A673 (cell line): ENCODE results near the gene LCORL. TPM values are rescaled to one million over a fixed set of nuclear protein-coding genes. Genes with fewer than 3 reads are reported as not detected.
"Not testable (repeated sequence)": the region's sequence is repeated elsewhere in the genome, so short reads cannot be mapped to it uniquely, and the experiment has no call there.

Experiments
- BruUV-seq: library from RNA; stranded (reverse); fragments of 400-500 nt; replicated peaks from 2 replicates; lab custom pipeline; 2021; lab: Mats Ljungman, UMichigan
- CTCF ChIA-PET: fragments of 300-600 bp; sonication (Branson Sonifier 250); formaldehyde crosslinking; loops from one replicate; lab custom pipeline; 2022; ENCODE audit warnings: antibody characterized with exemption; lab: Charles Lee
- POLR2A ChIA-PET: fragments of 300-600 bp; sonication (Branson Sonifier 250); formaldehyde crosslinking; loops from one replicate; lab custom pipeline; 2022; ENCODE audit warnings: antibody characterized with exemption; ENCODE audit not compliant: low non-redundant PET; lab: Charles Lee
- DNase-seq: peaks from one replicate; pipeline ENCODE4 v3.0.0-alpha.2; 2015; ENCODE audit warnings: low spot score
- H3K27ac ChIP-seq: fragments of 200-600 bp; sonication (generic); 2 replicates; pipeline ENCODE4 v1.5.1; 2016; ENCODE audit warnings: mixed run types, low read depth, mild to moderate bottlenecking, mixed read lengths, antibody characterized with exemption, low read length; ENCODE audit not compliant: poor library complexity, severe bottlenecking
- H3K27me3 ChIP-seq: fragments of 200-600 bp; sonication (generic); replicated peaks from 2 replicates; pipeline ENCODE4 v1.6.1; 2017; ENCODE audit warnings: mixed run types, low read depth, mild to moderate bottlenecking, mixed read lengths, antibody characterized with exemption, low read length; ENCODE audit not compliant: insufficient read depth, poor library complexity
- H3K36me3 ChIP-seq: fragments of 200-600 bp; sonication (generic); 2 replicates; pipeline ENCODE4 v1.6.1; 2016; ENCODE audit warnings: mixed run types, mild to moderate bottlenecking, mixed read lengths, antibody characterized with exemption, low read length; ENCODE audit not compliant: insufficient read depth, poor library complexity, severe bottlenecking
- H3K4me1 ChIP-seq: fragments of 200-600 bp; sonication (generic); 2 replicates; pipeline ENCODE4 v1.6.1; 2017; ENCODE audit warnings: mixed run types, mild to moderate bottlenecking, mixed read lengths, antibody characterized with exemption, low read length; ENCODE audit not compliant: insufficient read depth, poor library complexity, severe bottlenecking
- H3K4me3 ChIP-seq: fragments of 200-600 bp; sonication (generic); 2 replicates; pipeline ENCODE4 v1.5.1; 2016; ENCODE audit warnings: low read depth, mixed run types, mild to moderate bottlenecking, mixed read lengths, low read length; ENCODE audit not compliant: poor library complexity, severe bottlenecking
- H3K9me3 ChIP-seq: fragments of 200-600 bp; sonication (generic); 2 replicates; pipeline ENCODE4 v1.6.1; 2016; ENCODE audit warnings: mixed run types, low read depth, mild to moderate bottlenecking, mixed read lengths, antibody characterized with exemption, low read length; ENCODE audit not compliant: poor library complexity, severe bottlenecking
- CTCF ChIP-seq: fragments of 300-800, 200-600 bp; sonication (generic); conservative IDR thresholded peaks from 2 replicates; pipeline ENCODE4 v1.5.1; 2017; ENCODE audit warnings: low read depth, mild to moderate bottlenecking, antibody characterized with exemption, low read length, moderate library complexity, mixed read lengths
- EZH2 ChIP-seq: fragments of 200-600 bp; sonication (generic); IDR thresholded peaks from 2 replicates; pipeline ENCODE4 v1.6.1; 2017; ENCODE audit warnings: borderline replicate concordance, low read depth, mild to moderate bottlenecking, mixed read lengths, antibody characterized with exemption, low read length; ENCODE audit not compliant: poor library complexity, severe bottlenecking
- intact Hi-C: fragments of 100-400 bp; cut with micrococcal nuclease; formaldehyde crosslinking; loops from one replicate; pipeline ENCODE4 v1.10.0; 2022; ENCODE audit not compliant: unreplicated experiment
- total RNA-seq: library from RNA; stranded (reverse); gene quantifications from 2 replicates; pipeline ENCODE4 v1.2.3, GENCODE V29; 2021

LCORL gene
- total RNA-seq, 1 experiment from 2014 or later, result 29.7 TPM

DNA sequence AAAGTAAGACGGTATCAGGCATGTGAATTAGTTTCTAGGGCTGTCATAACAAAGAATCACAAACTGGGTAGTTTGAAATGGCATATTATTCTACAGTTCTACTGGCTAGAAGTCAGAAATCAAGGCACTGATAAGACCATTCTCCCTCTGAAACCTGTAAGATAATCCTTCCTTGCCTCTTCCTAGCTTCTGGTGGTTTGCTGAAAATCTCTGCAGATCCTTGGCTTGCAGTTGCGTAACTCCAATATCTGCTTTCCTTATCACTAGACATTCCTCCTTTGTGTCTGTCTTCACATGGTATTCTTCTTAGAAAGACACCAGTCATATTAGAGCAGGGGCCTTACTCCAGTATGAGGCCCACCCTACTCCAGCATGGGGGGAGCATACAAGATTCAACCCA, 19.6 kb upstream of the LCORL start:
- H3K4me1 ChIP-seq, result no peaks in the 10 kb centered on the region
- H3K4me3 ChIP-seq, result no peak overlapping the region
- no peaks in the 10 kb centered on the region for H3K9me3 ChIP-seq
- TF ChIP-seq EZH2 (no peak), CTCF (no peak)
- no peaks in the 10 kb centered on the region for H3K27me3 ChIP-seq
- H3K27ac ChIP-seq, result no peak overlapping the region
- ChIA-PET CTCF (no interaction called here), POLR2A (no interaction called here)
- DNase-seq, result no peak
- no TSS peak for BruUV-seq
- intact Hi-C loops, result no loop called here
- H3K36me3 ChIP-seq, result no peaks in the 10 kb centered on the region

DNA sequence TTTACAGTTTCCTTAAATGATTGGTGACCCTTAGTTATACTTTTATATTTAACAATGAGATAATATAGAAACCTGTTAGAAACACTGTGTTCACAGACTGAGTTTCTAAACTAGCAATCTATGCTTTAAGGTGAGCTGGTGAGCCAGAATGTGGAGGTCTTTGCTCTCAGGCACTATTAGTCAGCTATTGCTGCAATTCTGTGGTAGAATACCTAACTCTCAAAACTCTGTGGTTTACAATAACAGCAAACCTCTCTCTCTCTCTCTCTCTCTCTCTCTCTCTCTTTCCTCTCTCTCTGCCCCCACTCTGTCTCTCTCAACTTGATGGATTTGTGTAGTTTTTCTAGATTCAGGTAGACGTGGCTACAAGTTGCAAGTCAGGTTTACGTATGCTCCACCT, 17.6 kb upstream of the LCORL start:
- no peaks in the 10 kb centered on the region for H3K9me3 ChIP-seq
- no peak overlapping the region for H3K27ac ChIP-seq
- BruUV-seq, result no TSS peak
- intact Hi-C loops, result no loop called here
- H3K27me3 ChIP-seq, result no peaks in the 10 kb centered on the region
- H3K4me1 ChIP-seq, result no peaks in the 10 kb centered on the region
- no peak for DNase-seq
- H3K36me3 ChIP-seq, result no peaks in the 10 kb centered on the region
- no peak overlapping the region for H3K4me3 ChIP-seq
- ChIA-PET CTCF (no interaction called here), POLR2A (no interaction called here)
- no peak for TF ChIP-seq CTCF
- TF ChIP-seq EZH2, result no peak

- not testable (repeated sequence) for BruUV-seq
These were observed 14.8 kb upstream of the LCORL start for GRCh38 chr4:18036369-18036768.

DNA sequence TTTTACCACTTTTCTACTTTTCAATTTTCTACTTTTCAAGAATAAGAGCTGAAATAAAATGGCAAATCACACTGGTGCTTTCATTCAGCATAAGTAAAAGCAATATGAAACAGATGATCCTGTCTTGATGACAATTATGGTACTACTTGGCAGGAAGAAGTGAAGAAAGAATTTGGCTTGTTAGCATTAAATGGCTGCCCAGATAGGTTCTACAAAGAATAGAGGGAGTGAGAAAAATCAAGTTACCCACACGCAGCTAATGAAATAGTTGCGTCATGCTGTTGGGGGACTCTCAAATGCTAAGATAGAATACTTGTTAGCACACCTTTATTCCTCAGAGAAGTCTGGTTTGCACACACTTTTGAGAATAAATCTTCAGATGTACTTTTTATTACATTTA, 12.5 kb upstream of the LCORL start:
- POLR2A ChIA-PET, result no interaction called here

More at GRCh38 chr4:18036369-18036768, 14.8 kb upstream of the LCORL start:
- H3K27ac ChIP-seq, H3K36me3 ChIP-seq, H3K4me1 ChIP-seq, H3K9me3 ChIP-seq, CTCF ChIA-PET, H3K27me3 ChIP-seq, H3K4me3 ChIP-seq, DNase-seq, intact Hi-C loops: not testable (repeated sequence)
- POLR2A ChIA-PET, result interaction anchor here (0.6 kb wide), 1 partner anchor 518 kb away, joined by 11 read pairs; no protein-coding TSS in a partner anchor

More for the DNA sequence above, 12.5 kb upstream of the LCORL start:
- H3K4me1 ChIP-seq, result no peaks in the 10 kb centered on the region
- CTCF ChIA-PET, result no interaction called here
- no peak for DNase-seq
- H3K27ac ChIP-seq, result no peak overlapping the region
- no peak overlapping the region for H3K4me3 ChIP-seq
- no peaks in the 10 kb centered on the region for H3K9me3 ChIP-seq
- BruUV-seq, result no TSS peak
- no peaks in the 10 kb centered on the region for H3K27me3 ChIP-seq
- TF ChIP-seq EZH2 (no peak), CTCF (no peak)
- no peaks in the 10 kb centered on the region for H3K36me3 ChIP-seq
- intact Hi-C loops, result no loop called here
